Activated naive CD4-positive, alpha-beta T cell treated with anti-CD3 and anti-CD28 coated beads for 36 hours (primary cell): ENCODE data around the gene RAPGEF2. TPM values are rescaled to one million over a fixed set of nuclear protein-coding genes. Genes with fewer than 3 reads are reported as not detected.

Experiments
- CTCF ChIA-PET: fragments of 350-600 bp; sonication (Branson Sonifier 250); formaldehyde crosslinking; loops from one replicate; lab custom pipeline; 2021; ENCODE audit warnings: antibody characterized with exemption; lab: Charles Lee
- DNase-seq: peaks from one replicate; pipeline ENCODE4 v3.0.0-alpha.2; 2020
- H3K27ac Mint-ChIP-seq: one replicate; pipeline ENCODE4 v1.8.0; 2021; ENCODE audit warnings: mild to moderate bottlenecking, mixed read lengths
- H3K27me3 Mint-ChIP-seq: one replicate; pipeline ENCODE4 v1.8.0; 2021; ENCODE audit warnings: low read depth, mixed read lengths
- H3K36me3 Mint-ChIP-seq: one replicate; pipeline ENCODE4 v1.8.0; 2021; ENCODE audit warnings: low read depth, mixed read lengths
- H3K4me1 Mint-ChIP-seq: one replicate; pipeline ENCODE4 v1.8.0; 2021; ENCODE audit warnings: low read depth, mixed read lengths
- H3K4me3 Mint-ChIP-seq: one replicate; pipeline ENCODE4 v1.8.0; 2021; ENCODE audit warnings: mild to moderate bottlenecking, moderate library complexity, mixed read lengths
- H3K9me3 Mint-ChIP-seq: one replicate; pipeline ENCODE4 v1.8.0; 2021; ENCODE audit warnings: mixed read lengths
- intact Hi-C: fragments of 100-400 bp; cut with micrococcal nuclease; formaldehyde crosslinking; loops from one replicate; pipeline ENCODE4 v1.15.1; 2023
- microRNA-seq: library from miRNA; unstranded; fragments of <30 nt; microRNA quantifications from one replicate; pipeline ENCODE4 v1.2.0, GENCODE V29; 2022; ENCODE audit warnings: borderline microRNAs expressed, borderline replicate concordance
- total RNA-seq, 2 experiments: library from RNA; stranded (reverse); gene quantifications; one replicate each; pipeline ENCODE4 v1.2.3, GENCODE V29; 2021

The RAPGEF2 gene
- total RNA-seq, 2 experiments from 2014 or later: 21.2 to 26.1 TPM

DNA sequence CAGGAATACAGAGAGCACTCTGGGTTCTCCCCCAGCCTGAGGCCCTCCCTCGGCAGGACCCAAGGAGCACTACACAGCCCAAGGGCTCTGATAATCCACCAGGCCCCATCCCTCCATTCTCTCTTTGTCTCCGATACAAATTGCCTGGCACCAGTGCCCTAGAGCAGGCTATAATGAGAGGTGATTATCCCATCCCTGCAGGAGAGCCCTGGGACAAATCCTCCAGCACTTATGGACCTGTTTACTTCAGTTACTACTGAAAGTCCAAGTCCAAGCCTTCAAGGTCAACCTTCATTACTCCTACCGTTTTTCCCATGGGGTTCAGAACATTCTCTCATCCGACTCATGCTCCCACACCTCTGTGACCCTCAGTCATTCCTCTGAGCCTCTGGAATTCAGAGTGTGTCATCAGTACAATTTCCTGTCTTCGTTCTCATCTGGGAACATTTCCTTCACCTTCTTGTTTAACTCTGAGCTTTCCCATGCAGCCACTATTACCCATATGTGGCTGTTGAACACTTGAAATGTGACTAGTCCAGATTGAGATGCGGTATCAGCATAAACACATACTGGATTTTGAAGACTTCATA is 299.0 kb downstream of the RAPGEF2 start:
- no peaks in the 10 kb centered on the region for H3K4me1 Mint-ChIP-seq
- intact Hi-C loops: no loop called here
- no peak overlapping the region for H3K4me3 Mint-ChIP-seq
- DNase-seq: no peak
- CTCF ChIA-PET: no interaction called here
- H3K36me3 Mint-ChIP-seq: no peaks in the 10 kb centered on the region
- H3K27ac Mint-ChIP-seq: no peak overlapping the region
- H3K27me3 Mint-ChIP-seq: peaks cover 12% of the 10 kb centered on the region
- no peaks in the 10 kb centered on the region for H3K9me3 Mint-ChIP-seq

Small RNA genes lying within 50 kb of the gene (microRNA-seq; reads per million reads assigned to microRNA genes)
- not detected for gene MIR3688-1
- gene MIR3688-2: not detected
